Trophoblast cell (in vitro differentiated cells and primary cell): ENCODE data around the gene CCDC24.

Experiments used
- DNase-seq, 2 donors: peaks; one replicate each; pipeline ENCODE4 v3.0.0-alpha.2; 2016
- H2AFZ ChIP-seq: 2 replicates; pipeline ENCODE4 v1.6.1; 2013; ENCODE audit warnings: low read length, moderate library complexity, mild to moderate bottlenecking; ENCODE audit not compliant: insufficient read depth, poor library complexity
- H2AK5ac ChIP-seq: 2 replicates; pipeline ENCODE4 v1.6.1; 2013; ENCODE audit warnings: mild to moderate bottlenecking, low read length
- H2BK120ac ChIP-seq: 2 replicates; pipeline ENCODE4 v1.6.1; 2013; ENCODE audit warnings: low read length, mild to moderate bottlenecking, moderate library complexity; ENCODE audit not compliant: insufficient read depth, poor library complexity
- H2BK12ac ChIP-seq: 2 replicates; pipeline ENCODE4 v1.6.1; 2013; ENCODE audit warnings: mild to moderate bottlenecking, low read length, moderate library complexity
- H2BK5ac ChIP-seq: 2 replicates; pipeline ENCODE4 v1.6.1; 2013; ENCODE audit warnings: low read length, low read depth, moderate library complexity, mild to moderate bottlenecking; ENCODE audit not compliant: poor library complexity
- H3K14ac ChIP-seq: 2 replicates; pipeline ENCODE4 v1.6.1; 2013; ENCODE audit warnings: mild to moderate bottlenecking, low read length
- H3K18ac ChIP-seq: 2 replicates; pipeline ENCODE4 v1.6.1; 2013; ENCODE audit warnings: mild to moderate bottlenecking, low read length
- H3K23ac ChIP-seq: 2 replicates; pipeline ENCODE4 v1.6.1; 2013; ENCODE audit warnings: low read length
- H3K27ac ChIP-seq: 2 replicates; pipeline ENCODE4 v1.5.1; 2013; ENCODE audit warnings: low read depth, mild to moderate bottlenecking, inconsistent platforms, low read length, moderate library complexity
- H3K27me3 ChIP-seq: 2 replicates; pipeline ENCODE4 v1.6.1; 2013; ENCODE audit warnings: inconsistent platforms, mild to moderate bottlenecking, low read length, moderate library complexity; ENCODE audit not compliant: insufficient read depth
- H3K36me3 ChIP-seq, 2 experiments: 1 replicate in 1 of 2; 2 replicates in 1 of 2; pipeline ENCODE4 v1.6.1; 2013; ENCODE audit warnings: low read length in 2 of 2, mild to moderate bottlenecking in 2 of 2, moderate library complexity in 1 of 2; ENCODE audit not compliant: insufficient read depth in 2 of 2, control insufficient read depth in 1 of 2
- H3K4ac ChIP-seq: 2 replicates; pipeline ENCODE4 v1.6.1; 2013; ENCODE audit warnings: low read depth, mild to moderate bottlenecking, low read length, moderate library complexity
- H3K4me1 ChIP-seq, 2 experiments: 1 replicate in 1 of 2; 2 replicates in 1 of 2; pipeline ENCODE4 v1.6.1; 2013; ENCODE audit warnings: low read length in 2 of 2, mild to moderate bottlenecking in 2 of 2, moderate library complexity in 1 of 2; ENCODE audit not compliant: insufficient read depth in 2 of 2, control insufficient read depth in 1 of 2
- H3K4me2 ChIP-seq: 2 replicates; pipeline ENCODE4 v1.6.1; 2013; ENCODE audit warnings: inconsistent platforms, mild to moderate bottlenecking, low read length, moderate library complexity
- H3K4me3 ChIP-seq: 2 replicates; pipeline ENCODE4 v1.5.1; 2013; ENCODE audit warnings: mild to moderate bottlenecking, low read depth, low read length, inconsistent platforms
- H3K79me1 ChIP-seq: one replicate; pipeline ENCODE4 v1.6.1; 2013; ENCODE audit warnings: low read length
- H3K79me2 ChIP-seq: 2 replicates; pipeline ENCODE4 v1.6.1; 2013; ENCODE audit warnings: low read length, mild to moderate bottlenecking; ENCODE audit not compliant: control insufficient read depth, insufficient read depth, poor library complexity
- H3K9ac ChIP-seq: 2 replicates; pipeline ENCODE4 v1.6.1; 2013; ENCODE audit warnings: mild to moderate bottlenecking, low read length
- H3K9me3 ChIP-seq: 2 replicates; pipeline ENCODE4 v1.6.1; 2013; ENCODE audit warnings: low read depth, mild to moderate bottlenecking, control low read depth, inconsistent platforms, low read length; ENCODE audit not compliant: insufficient read depth
- H4K12ac ChIP-seq: 2 replicates; pipeline ENCODE4 v1.6.1; 2013; ENCODE audit warnings: low read depth, mild to moderate bottlenecking, low read length, moderate library complexity
- H4K8ac ChIP-seq: 2 replicates; pipeline ENCODE4 v1.6.1; 2013; ENCODE audit warnings: low read depth, mild to moderate bottlenecking, low read length, moderate library complexity
- H4K91ac ChIP-seq: one replicate; pipeline ENCODE4 v1.6.1; 2013; ENCODE audit warnings: low read depth, mild to moderate bottlenecking, low read length, moderate library complexity
- WGBS: extraction: QIAGEN DNeasy Blood & Tissue Kit; methylation state at CpG from one replicate; pipeline ENCODE4 v1.1.7; 2013; ENCODE audit warnings: missing lambda C conversion rate; ENCODE audit not compliant: insufficient read length, insufficient coverage; ENCODE audit errors: extremely low coverage; 5-methylcytosine and 5-hydroxymethylcytosine counted together

The CCDC24 gene

GRCh38 chr1:43946236-43947060, 45.0 kb upstream of the CCDC24 start, which contains the start of gene IPO13:
IPO13 (plus strand) TSS chr1:43946950; CDS start chr1:43947601, 651 bp downstream.
- Histone ChIP-seq H3K27me3 (no peaks in the 10 kb centered on the region), H3K23ac (no peak within 1 kb of the TSS), H4K8ac (peak within 1 kb of the TSS; percentile 99), H3K9me3 (no peaks in the 10 kb centered on the region), H3K27ac (peak within 1 kb of the TSS; percentile 70), H2BK12ac (peak within 1 kb of the TSS; percentile 88), H3K14ac (peak within 1 kb of the TSS; percentile 90), H3K9ac (peak within 1 kb of the TSS; percentile 94), H4K91ac (peak within 1 kb of the TSS; percentile 99), H3K4me2 (peak within 1 kb of the TSS; percentile 88), H2AK5ac (peak within 1 kb of the TSS; percentile 51), H3K4me1 (peaks cover 11 to 18% of the 10 kb centered on the region in 2 experiments), H3K4me3 (peak within 1 kb of the TSS; percentile 80), H3K79me2 (peaks cover 10% of the 10 kb centered on the region), H3K4ac (peak within 1 kb of the TSS; percentile 88), H3K36me3 (peaks cover 6 to 7% of the 10 kb centered on the region in 2 experiments), H2AFZ (peak within 1 kb of the TSS; percentile 94), H4K12ac (peak within 1 kb of the TSS; percentile 96), H3K18ac (peak within 1 kb of the TSS; percentile 98), H2BK5ac (peak within 1 kb of the TSS; percentile 99), H3K79me1 (peaks cover 9% of the 10 kb centered on the region), H2BK120ac (peak within 1 kb of the TSS; percentile 99)
- no CpG with 5 or more reads among the region's 74 CpGs for WGBS
- DNase-seq, result peak; percentile 95 to 97

DNA sequence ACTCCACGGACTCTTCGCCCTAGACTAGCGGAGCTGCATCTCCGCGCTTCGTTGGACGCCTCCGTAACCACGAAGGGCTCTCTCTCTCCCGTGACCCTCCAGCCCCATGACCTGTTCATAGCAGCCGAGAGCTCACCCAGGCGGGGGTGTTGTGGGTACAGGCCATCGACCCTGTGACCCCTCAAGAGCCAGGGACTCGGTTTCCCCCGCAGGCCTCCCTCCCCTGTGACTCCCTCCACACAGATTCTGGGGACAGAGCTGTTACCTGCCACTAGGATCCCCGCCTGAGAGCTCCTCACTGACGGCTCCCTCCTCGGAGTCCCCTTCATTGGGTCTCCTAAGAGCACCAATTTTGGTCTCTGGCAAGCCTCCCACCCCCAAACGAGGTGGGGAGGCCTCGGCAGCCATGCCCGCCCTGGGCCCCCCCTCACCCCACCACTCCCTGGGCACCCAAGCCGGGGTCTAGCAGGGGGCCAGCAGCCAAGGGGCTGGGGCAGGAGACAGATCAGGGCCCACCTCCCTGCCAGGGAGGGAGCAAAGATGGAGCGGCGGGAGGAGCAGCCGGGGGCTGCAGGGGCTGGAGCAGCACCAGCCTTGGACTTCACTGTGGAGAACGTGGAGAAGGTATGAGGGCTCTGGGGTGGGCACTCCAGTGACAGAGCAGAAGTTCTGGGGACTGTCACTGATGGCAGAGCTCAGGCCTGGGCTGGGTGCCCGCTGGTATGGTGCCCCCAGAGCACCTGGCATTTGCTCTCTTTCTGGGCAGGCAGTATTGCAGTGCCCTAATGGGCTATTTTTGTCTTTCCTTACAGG, 44.1 kb upstream of the CCDC24 start:
- no CpG with 5 or more reads among the region's 27 CpGs for WGBS
- no peak for DNase-seq
- Histone ChIP-seq H3K9me3 (no peaks in the 10 kb centered on the region), H3K18ac (peak overlapping the region; percentile 53), H3K79me2 (peaks cover 10% of the 10 kb centered on the region), H3K14ac (peak overlapping the region; percentile 67), H3K4me3 (peak overlapping the region; percentile 80), H2BK120ac (peak overlapping the region; percentile 99), H2BK12ac (no peak overlapping the region), H3K27me3 (no peaks in the 10 kb centered on the region), H3K9ac (peak overlapping the region; percentile 61), H4K12ac (peak overlapping the region; percentile 96), H3K4me2 (peak overlapping the region; percentile 88), H3K27ac (peak overlapping the region; percentile 70), H3K23ac (no peak overlapping the region), H3K4me1 (peaks cover 11 to 18% of the 10 kb centered on the region in 2 experiments), H2AFZ (peak overlapping the region; percentile 76), H3K36me3 (peaks cover 6 to 7% of the 10 kb centered on the region in 2 experiments), H4K91ac (peak overlapping the region; percentile 99), H2AK5ac (peak overlapping the region; percentile 51), H3K79me1 (peaks cover 9% of the 10 kb centered on the region), H2BK5ac (peak overlapping the region; percentile 99), H3K4ac (peak overlapping the region; percentile 37), H4K8ac (peak overlapping the region; percentile 99)

GRCh38 chr1:43947874-43948437, 43.4 kb upstream of the CCDC24 start:
- Histone ChIP-seq H3K14ac (no peak overlapping the region), H3K36me3 (peaks cover 6 to 7% of the 10 kb centered on the region in 2 experiments), H2BK120ac (no peak overlapping the region), H2AFZ (peak overlapping the region; percentile 13), H3K79me1 (peaks cover 9% of the 10 kb centered on the region), H2AK5ac (no peak overlapping the region), H3K9ac (no peak overlapping the region), H3K27ac (no peak overlapping the region), H3K18ac (no peak overlapping the region), H3K9me3 (no peaks in the 10 kb centered on the region), H3K4ac (no peak overlapping the region), H3K27me3 (no peaks in the 10 kb centered on the region), H4K91ac (no peak overlapping the region), H3K4me3 (no peak overlapping the region), H4K12ac (no peak overlapping the region), H2BK5ac (no peak overlapping the region), H2BK12ac (no peak overlapping the region), H3K4me2 (peak overlapping the region; percentile 88), H3K4me1 (peaks cover 11 to 18% of the 10 kb centered on the region in 2 experiments), H3K23ac (no peak overlapping the region), H4K8ac (no peak overlapping the region), H3K79me2 (peaks cover 10% of the 10 kb centered on the region)
- no peak for DNase-seq
- no CpG with 5 or more reads among the region's 3 CpGs for WGBS

DNA sequence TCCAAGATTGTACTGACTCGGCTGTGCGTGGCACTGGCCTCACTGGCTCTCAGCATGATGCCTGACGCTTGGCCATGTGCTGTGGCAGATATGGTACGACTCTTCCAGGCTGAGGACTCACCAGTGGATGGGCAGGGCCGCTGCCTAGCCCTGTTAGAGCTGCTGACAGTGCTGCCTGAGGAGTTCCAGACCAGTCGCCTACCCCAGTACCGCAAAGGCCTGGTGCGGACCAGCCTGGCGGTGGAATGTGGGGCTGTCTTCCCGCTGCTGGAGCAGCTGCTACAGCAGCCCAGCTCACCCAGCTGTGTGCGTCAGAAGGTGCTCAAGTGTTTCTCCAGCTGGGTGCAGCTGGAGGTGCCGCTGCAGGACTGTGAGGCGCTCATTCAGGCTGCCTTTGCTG, 41.7 kb upstream of the CCDC24 start:
- Histone ChIP-seq H3K23ac (no peak overlapping the region), H3K79me1 (peaks cover 9% of the 10 kb centered on the region), H4K91ac (no peak overlapping the region), H3K27me3 (no peaks in the 10 kb centered on the region), H3K36me3 (peaks cover 6 to 7% of the 10 kb centered on the region in 2 experiments), H3K79me2 (peaks cover 10% of the 10 kb centered on the region), H3K9ac (no peak overlapping the region), H3K14ac (no peak overlapping the region), H2AFZ (no peak overlapping the region), H3K4me3 (no peak overlapping the region), H3K4me1 (peaks cover 11 to 18% of the 10 kb centered on the region in 2 experiments), H3K18ac (no peak overlapping the region), H4K12ac (no peak overlapping the region), H3K4me2 (no peak overlapping the region), H2BK5ac (no peak overlapping the region), H2AK5ac (no peak overlapping the region), H2BK120ac (no peak overlapping the region), H3K27ac (no peak overlapping the region), H3K4ac (no peak overlapping the region), H3K9me3 (no peaks in the 10 kb centered on the region), H2BK12ac (no peak overlapping the region), H4K8ac (no peak overlapping the region)
- no CpG with 5 or more reads among the region's 13 CpGs for WGBS
- no peak for DNase-seq
